CD4-positive, alpha-beta T cell treated with Interleukin-21 for 1 hour (primary cell): ENCODE results near the gene MAGEB16.

Experiments
- DNase-seq: peaks from one replicate; pipeline ENCODE4 v3.0.0-alpha.2; 2020

MAGEB16 gene

GRCh38 chrX:35798042-35798441 lies at the start of gene MAGEB16:
Gene MAGEB16, plus strand, starts transcription at chrX:35798342. Its CDS starts 3,855 bp downstream, at chrX:35802197.
- DNase-seq: no peak

DNA sequence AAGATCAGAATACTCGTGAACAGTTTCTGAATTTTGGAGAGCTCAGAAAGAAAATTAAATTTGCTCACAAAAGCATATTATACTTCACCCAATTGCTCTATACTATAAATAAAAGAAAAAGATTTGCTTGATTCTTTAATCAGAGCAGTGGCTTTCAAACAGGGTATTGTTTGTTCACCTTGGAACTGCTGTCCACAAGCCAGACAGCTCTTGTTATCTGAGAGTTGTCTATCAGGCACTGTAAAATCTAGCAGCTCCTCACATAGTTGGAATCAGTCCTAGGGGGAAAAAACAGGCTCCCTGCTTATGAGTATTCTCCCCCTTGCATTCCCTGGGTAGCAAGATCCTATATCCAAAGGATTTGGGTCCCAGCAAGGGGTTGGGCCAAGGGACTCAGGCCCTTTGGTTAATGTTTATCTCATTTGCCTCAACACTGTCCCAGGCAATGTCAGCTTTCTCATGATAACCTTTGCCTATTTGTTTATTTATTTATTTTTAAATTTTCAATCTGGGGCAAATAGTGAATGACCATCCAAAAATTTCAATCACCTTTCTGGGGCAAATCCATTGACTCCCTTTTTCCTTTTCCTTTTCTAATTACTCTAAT lies 24.1 kb upstream of the MAGEB16 start:
- DNase-seq: no peak

DNA sequence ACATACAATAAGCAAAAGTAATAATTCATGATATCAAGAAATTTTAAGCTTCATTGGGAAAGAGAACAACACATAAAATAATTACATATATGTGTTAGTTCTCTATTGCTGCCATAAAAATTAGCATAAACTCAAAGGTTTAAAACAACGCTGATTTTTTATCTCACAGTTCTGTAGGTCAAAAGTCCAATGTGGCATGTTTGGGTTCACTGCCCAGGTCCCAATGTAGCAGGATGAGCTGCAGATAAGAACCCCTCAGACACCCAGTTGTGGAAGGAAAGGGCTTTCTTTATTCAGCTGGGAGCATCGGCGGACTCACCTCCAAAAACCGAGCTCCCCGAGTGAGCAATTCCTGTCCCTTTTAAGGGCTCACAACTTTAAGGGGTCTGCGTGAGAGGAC lies 13.1 kb upstream of the MAGEB16 start:
- DNase-seq: no peak

GRCh38 chrX:35786271-35786670 lies 11.9 kb upstream of the MAGEB16 start:
- DNase-seq: no peak

DNA sequence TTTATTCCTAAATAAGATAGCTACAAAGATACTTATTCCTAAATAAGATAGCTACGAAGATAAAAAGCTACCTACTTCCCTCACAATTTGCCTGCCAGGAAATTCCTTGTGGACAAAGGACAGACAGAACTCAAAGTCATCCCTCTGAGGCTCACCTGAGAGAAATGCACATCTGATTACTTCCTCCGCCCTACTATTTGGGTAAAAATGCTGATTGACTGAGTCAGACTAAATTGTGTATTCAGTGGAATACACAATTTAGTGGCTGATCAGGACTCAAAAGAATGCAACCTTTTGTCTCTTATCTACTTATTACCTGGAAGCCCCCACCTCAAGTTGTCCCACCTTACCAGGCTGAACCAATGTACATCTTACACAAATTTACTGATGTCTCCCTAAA lies 10.3 kb upstream of the MAGEB16 start:
- DNase-seq: no peak

DNA sequence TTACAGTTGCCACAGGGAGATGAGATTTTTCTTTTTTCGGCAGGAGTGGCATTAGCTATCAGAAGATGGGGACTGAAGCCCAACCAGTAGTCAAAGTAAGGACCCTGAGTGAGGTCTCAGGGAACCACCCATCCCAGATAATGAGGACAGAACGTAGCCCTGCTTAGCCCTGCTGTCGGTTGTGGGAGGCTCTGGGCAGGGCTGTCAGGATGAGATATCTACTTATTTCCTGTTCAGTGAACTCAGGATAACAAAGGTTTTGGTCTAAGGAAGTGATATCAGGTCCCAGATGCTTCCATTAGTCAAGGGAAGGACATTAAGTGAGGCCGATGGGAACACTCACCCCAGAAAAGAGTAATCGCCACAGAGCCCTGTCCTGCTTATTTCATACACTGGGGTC lies 2.3 kb downstream of the MAGEB16 start:
- DNase-seq: no peak

DNA sequence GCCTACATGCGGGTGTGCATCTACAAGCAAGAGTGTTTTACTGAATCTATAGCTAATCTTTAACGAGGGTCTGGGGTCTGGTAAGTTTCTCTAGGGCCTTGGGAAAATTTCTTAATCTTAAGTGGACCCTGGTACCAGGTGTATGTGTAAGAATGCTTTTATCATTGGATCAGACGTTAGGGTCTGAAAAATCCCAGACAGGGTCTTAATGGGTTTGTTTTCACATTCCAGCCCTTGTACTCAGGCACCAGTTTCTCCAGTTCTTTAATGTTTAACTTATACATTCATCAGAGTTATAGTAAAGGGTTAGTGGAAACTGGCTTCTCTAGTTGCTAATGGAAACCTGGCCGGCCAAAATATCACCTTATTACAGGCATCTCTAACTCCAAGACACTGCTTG lies 11.6 kb downstream of the MAGEB16 start:
- DNase-seq: no peak

GRCh38 chrX:35819241-35819640 lies 21.1 kb downstream of the MAGEB16 start:
- no peak for DNase-seq

- DNase-seq: no peak
These were observed 28.4 kb downstream of the MAGEB16 start for GRCh38 chrX:35826503-35826902.

DNA sequence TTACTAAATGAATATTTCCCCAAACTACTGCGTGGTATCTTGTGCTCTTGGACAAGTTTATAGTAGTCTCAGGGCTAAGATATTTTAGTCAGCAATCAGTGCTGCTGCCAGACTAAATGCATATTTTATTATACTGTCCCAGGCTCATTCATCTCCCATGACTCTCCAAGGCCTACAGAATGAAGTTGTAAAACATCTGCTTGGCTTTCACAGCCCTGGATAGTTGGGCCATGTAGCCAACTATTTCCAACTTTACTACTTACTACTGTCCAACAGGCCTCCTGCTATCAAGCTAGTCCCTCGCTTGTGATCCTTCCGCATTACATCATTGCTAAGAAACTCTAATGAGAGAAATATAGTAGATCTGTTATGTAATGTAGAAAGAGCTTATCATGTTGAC lies 31.4 kb downstream of the MAGEB16 start:
- no peak for DNase-seq

DNA sequence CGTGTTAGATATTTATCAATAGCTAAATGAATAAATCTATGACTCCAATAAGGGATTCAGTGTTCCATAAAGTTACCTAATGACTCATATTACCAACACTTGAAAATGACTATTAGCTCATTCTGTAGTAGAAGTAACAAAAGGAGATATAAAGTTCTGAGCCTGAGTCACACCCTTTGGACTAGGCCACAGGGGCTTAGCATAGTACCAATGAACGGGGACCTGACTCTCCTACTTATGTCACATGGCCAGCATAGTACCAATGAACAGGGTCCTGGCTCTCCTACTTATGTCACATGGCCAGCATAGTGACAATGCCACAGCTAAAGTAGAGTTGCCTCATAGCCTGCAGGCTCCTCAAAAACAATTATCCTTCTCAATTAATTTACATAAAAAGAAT lies 43.7 kb downstream of the MAGEB16 start:
- no peak for DNase-seq

DNA sequence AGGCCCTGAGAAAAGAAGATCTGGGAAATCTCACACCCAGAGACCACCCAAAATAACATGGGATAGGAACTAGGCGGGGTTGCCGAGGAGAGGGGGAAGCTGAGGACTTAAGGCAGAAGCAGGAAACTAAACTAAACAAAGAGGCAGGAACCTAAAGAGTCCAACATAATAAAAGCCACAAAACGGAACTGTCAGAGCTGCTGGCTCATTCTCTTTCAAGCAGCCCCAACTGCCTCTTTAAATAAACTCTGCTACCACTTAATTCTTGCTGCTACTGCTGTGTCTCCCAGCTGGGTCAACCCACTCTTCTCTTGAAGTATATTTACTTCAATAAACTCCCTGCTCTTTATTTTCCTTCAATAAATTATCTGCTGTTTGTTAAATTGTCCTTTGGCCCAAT lies 44.5 kb downstream of the MAGEB16 start:
- no peak for DNase-seq

GRCh38 chrX:35847736-35848135 lies 49.6 kb downstream of the MAGEB16 start:
- DNase-seq: no peak
